ENCODE data around the gene CTDNEP1.

Gene CTDNEP1

GRCh38 chr17:7238420-7239090, 13.0 kb downstream of the CTDNEP1 start:
- H3K4me3 ChIP-seq (ENCODE audit: low read depth, low read length): peak overlapping the region; percentile 98
- no peak for TF ChIP-seq CTCF (IDR thresholded peaks at IDR 0.05; ENCODE audit: control insufficient read depth, extremely low read depth, insufficient read depth)
- no peak for DNase-seq (ENCODE audit: low read depth)

- TF ChIP-seq CTCF (IDR thresholded peaks at IDR 0.05; ENCODE audit: control insufficient read depth, extremely low read depth, insufficient read depth): no peak
- no peak for DNase-seq (ENCODE audit: low read depth)
Observed at GRCh38 chr17:7237761-7238419, 13.6 kb downstream of the CTDNEP1 start.

GRCh38 chr17:7237266-7237760, 14.2 kb downstream of the CTDNEP1 start:
- TF ChIP-seq CTCF (IDR thresholded peaks at IDR 0.05; ENCODE audit: control insufficient read depth, extremely low read depth, insufficient read depth): no peak
- no peak for DNase-seq (ENCODE audit: low read depth)
- peak overlapping the region; percentile 98 for H3K4me3 ChIP-seq (ENCODE audit: low read depth, low read length)

More at GRCh38 chr17:7237761-7238419, 13.6 kb downstream of the CTDNEP1 start:
- H3K4me3 ChIP-seq (ENCODE audit: low read depth, low read length): peak overlapping the region; percentile 98

GRCh38 chr17:7236808-7237207, 14.7 kb downstream of the CTDNEP1 start:
- no peak for TF ChIP-seq CTCF (IDR thresholded peaks at IDR 0.05; ENCODE audit: control insufficient read depth, extremely low read depth, insufficient read depth)
- peak overlapping the region; percentile 98; the same call in 1 of the 2 replicates for H3K4me3 ChIP-seq (ENCODE audit: low read depth, low read length)
- DNase-seq (ENCODE audit: low read depth): no peak

- DNase-seq (ENCODE audit: low read depth): no peak
Observed at GRCh38 chr17:7235693-7236665, 15.6 kb downstream of the CTDNEP1 start.

More at GRCh38 chr17:7235693-7236665, 15.6 kb downstream of the CTDNEP1 start:
- no peak for TF ChIP-seq CTCF (IDR thresholded peaks at IDR 0.05; ENCODE audit: control insufficient read depth, extremely low read depth, insufficient read depth)
- H3K4me3 ChIP-seq (ENCODE audit: low read depth, low read length): no peak overlapping the region

Measured in LNCaP clone FGC (cell line).